T47D (cell line): ENCODE data around the gene RNU6-1.

ENCODE experiments used
- DNase-seq, 2 experiments: peaks; one replicate each; pipeline versions ENCODE4 v3.0.0 to v3.0.0-alpha.2; 2011 to 2012; ENCODE audit warnings: low read depth in 1 of 2, low spot score in 1 of 2
- JUND ChIP-seq: IDR thresholded peaks from 2 replicates; pipeline ENCODE4 v1.6.1; 2012; ENCODE audit warnings: low read depth
- in situ Hi-C: cut with HindIII; loops from 2 replicates; pipeline ENCODE4 v1.10.0; 2016; ENCODE audit warnings: low sequenced_read_pairs, low pct_unique_long_range_greater_than_20kb

The RNU6-1 gene

GRCh38 chr15:67807141-67807540, 32.7 kb downstream of the RNU6-1 start:
- no peak for TF ChIP-seq JUND
- in situ Hi-C loops, result no loop called here
- no peak for DNase-seq

GRCh38 chr15:67806536-67806935, 33.3 kb downstream of the RNU6-1 start:
- in situ Hi-C loops, result no loop called here
- DNase-seq, result no peak
- TF ChIP-seq JUND, result no peak

GRCh38 chr15:67805666-67806516, 34.0 kb downstream of the RNU6-1 start:
- DNase-seq, result no peak
- in situ Hi-C loops, result no loop called here
- TF ChIP-seq JUND, result no peak

DNA sequence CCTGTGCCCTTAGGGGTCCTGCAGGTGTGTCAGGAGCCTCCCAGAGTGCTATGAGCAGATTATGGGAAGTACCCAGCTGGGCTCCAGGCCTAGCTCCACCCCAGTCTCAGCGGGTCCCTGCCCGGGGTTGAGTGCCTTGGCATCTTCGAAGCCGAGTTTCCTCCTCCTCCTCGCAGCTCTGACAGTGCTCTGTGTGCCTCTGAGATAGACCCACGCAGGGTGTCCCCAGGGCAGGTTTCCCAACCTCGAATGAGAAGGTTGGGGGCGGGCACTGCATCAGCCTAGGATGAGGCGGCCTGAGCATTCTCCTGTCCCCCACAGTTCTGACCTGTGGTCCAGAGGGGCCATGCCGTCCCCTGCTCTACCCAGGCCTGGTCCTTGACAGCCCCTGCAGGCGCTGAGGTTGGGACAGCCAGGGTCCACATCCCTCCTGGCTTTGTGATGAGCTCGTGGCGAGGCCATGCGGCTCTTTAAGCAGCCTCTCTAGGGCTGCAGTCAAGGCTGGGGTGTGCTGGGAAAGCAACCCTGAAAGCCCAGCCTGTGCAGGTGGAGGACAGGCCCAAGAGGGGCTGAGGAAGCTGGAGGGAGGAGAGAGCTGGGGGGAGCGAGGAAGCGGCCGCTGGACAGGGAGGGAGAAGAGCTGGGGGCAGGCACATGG, 34.7 kb downstream of the RNU6-1 start:
- TF ChIP-seq JUND, result no peak
- DNase-seq, result no peak
- in situ Hi-C loops, result no loop called here

GRCh38 chr15:67803996-67804843, 35.6 kb downstream of the RNU6-1 start:
- in situ Hi-C loops, result no loop called here
- DNase-seq, result no peak

DNA sequence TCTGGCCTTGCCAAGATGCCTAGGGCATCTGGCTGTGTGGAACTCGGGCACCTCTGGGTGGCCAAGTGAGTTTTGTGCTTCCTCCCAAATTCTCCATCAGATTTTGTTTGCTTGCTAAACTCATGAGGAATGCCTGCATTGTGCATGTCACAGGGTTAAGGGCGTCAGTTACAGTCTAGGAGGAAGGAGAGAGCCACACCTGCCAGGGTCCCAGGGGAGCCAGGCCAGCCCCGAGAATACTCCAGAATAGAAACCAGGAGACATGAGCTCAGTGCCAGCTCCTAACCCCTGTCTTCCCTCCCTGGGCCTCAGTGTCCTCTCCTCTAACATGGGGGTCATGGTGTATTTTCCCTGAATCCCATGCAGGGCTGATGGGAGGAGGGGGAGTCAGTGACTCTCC, 36.5 kb downstream of the RNU6-1 start:
- in situ Hi-C loops, result no loop called here
- DNase-seq, result peak; percentile 31 to 44
- no peak for TF ChIP-seq JUND

More at GRCh38 chr15:67803996-67804843, 35.6 kb downstream of the RNU6-1 start:
- no peak for TF ChIP-seq JUND

- TF ChIP-seq JUND, result no peak
- in situ Hi-C loops, result no loop called here
- no peak for DNase-seq
Observed at GRCh38 chr15:67801926-67802914, 37.6 kb downstream of the RNU6-1 start.

- in situ Hi-C loops, result no loop called here
- DNase-seq, result no peak
- no peak for TF ChIP-seq JUND
Observed at GRCh38 chr15:67801142-67801541, 38.7 kb downstream of the RNU6-1 start.

GRCh38 chr15:67799801-67800205, 40.0 kb downstream of the RNU6-1 start:
- no peak for DNase-seq
- no peak for TF ChIP-seq JUND

GRCh38 chr15:67796196-67797127, 43.4 kb downstream of the RNU6-1 start:
- TF ChIP-seq JUND, result no peak
- in situ Hi-C loops, result no loop called here
- no peak for DNase-seq

More at GRCh38 chr15:67799801-67800205, 40.0 kb downstream of the RNU6-1 start:
- in situ Hi-C loops, result no loop called here
